IMR-90 (cell line): ENCODE results near the gene METTL8.
"Not testable (repeated sequence)": the region's sequence is repeated elsewhere in the genome, so short reads cannot be mapped to it uniquely, and the experiment has no call there.

Experiments used
- CHD1 ChIP-seq: IDR thresholded peaks from 2 replicates; pipeline ENCODE4 v1.6.1; 2012; ENCODE audit warnings: low read depth, low read length, improper control_type of control experiment
- CTCF ChIP-seq: conservative IDR thresholded peaks from 2 replicates; pipeline ENCODE4 v1.5.1; 2012; ENCODE audit warnings: mild to moderate bottlenecking, low read depth, low read length, improper control_type of control experiment
- FOS ChIP-seq: fragments of 150-350 bp; IDR thresholded peaks from 2 replicates; pipeline ENCODE4 v1.6.1; 2016; ENCODE audit warnings: low read depth, low read length
- MAFK ChIP-seq: IDR thresholded peaks from 2 replicates; pipeline ENCODE4 v1.6.1; 2012; ENCODE audit warnings: low read depth, low read length, improper control_type of control experiment
- MXI1 ChIP-seq: IDR thresholded peaks from 2 replicates; pipeline ENCODE4 v1.6.1; 2012; ENCODE audit warnings: low read depth, mild to moderate bottlenecking, low read length, moderate library complexity, borderline replicate concordance
- NFE2L2 ChIP-seq: fragments of 150-350 bp; IDR thresholded peaks from 2 replicates; pipeline ENCODE4 v1.6.1; 2016; ENCODE audit warnings: low read depth, mild to moderate bottlenecking, low read length
- POLR2A ChIP-seq: IDR thresholded peaks from 2 replicates; pipeline ENCODE4 v1.6.1; 2012; ENCODE audit warnings: mild to moderate bottlenecking, low read depth, low read length
- RAD21 ChIP-seq: IDR thresholded peaks from 2 replicates; pipeline ENCODE4 v1.6.1; 2012; ENCODE audit warnings: low read length, improper control_type of control experiment
- RCOR1 ChIP-seq: IDR thresholded peaks from 2 replicates; pipeline ENCODE4 v1.6.1; 2012; ENCODE audit warnings: mild to moderate bottlenecking, low read length, improper control_type of control experiment; ENCODE audit not compliant: insufficient replicate concordance
- RFX5 ChIP-seq: IDR thresholded peaks from 2 replicates; pipeline ENCODE4 v1.8.0; 2012; ENCODE audit warnings: low read depth, mild to moderate bottlenecking, low read length, moderate library complexity
- USF2 ChIP-seq: fragments of 150-350 bp; IDR thresholded peaks from 2 replicates; pipeline ENCODE4 v1.6.1; 2017; ENCODE audit warnings: mild to moderate bottlenecking, antibody characterized with exemption, low read length, low read depth

- TF ChIP-seq POLR2A, CTCF, RAD21, MXI1, FOS, NFE2L2, MAFK, USF2, RCOR1, RFX5, CHD1: not testable (repeated sequence)
Measured at GRCh38 chr2:171382175-171382574, 51.6 kb downstream of the METTL8 start.
